ENCODE results near the gene SLC1A5. TPM values are rescaled to one million over a fixed set of nuclear protein-coding genes. Genes with fewer than 3 reads are reported as not detected.

Gene SLC1A5
- polyA plus RNA-seq, 2 of the 4 experiments (the other 2 are of a cell fraction) = 184 to 302 TPM

DNA sequence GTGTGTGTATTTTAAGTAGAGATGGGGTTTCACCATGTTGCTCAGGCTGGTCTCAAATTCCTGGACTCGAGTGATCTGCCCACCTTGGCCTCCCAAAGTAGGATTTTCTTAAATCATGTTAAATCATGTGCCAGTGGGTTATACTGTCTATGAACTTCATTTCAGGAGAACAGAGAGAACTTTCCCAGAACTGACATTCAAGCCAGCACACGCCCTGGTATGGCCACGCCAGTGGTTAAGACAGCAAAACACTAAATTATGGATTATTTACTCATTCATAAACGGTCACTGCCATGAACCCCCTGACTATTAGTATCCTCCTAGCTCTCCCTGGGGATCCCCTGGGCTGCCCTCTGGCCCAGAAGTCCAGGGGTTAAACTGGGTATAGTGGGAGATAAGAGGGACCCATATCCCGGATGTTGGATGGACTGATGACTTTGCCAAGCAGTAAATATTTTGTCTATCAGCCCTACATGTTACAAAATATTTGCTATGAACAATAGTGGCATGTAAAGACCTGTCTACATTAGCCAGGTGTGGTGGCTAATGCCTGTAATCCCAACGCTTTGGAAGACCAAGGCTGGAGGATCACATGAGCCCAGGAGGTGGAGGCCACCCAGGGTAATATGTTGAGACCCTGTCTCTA is 26.0 kb downstream of the SLC1A5 start:
- Histone ChIP-seq H3K27ac (no peak overlapping the region), H3K4me1 (peaks cover 31% of the 10 kb centered on the region), H3K9me3 (no peaks in the 10 kb centered on the region), H3K4me3 (no peak overlapping the region), H3K4me2 (no peak overlapping the region)
- ATAC-seq = no peak
- no peak for DNase-seq (ENCODE audit: low read depth in 1 of 2, low spot score in 1 of 2)
- 75% methylated on average over 6 of the region's 6 CpGs for WGBS (ENCODE audit: missing lambda C conversion rate)
- TF ChIP-seq HEYL (CRISPR knock-in tag; IDR thresholded peaks at IDR 0.05) (no peak), KDM5A (IDR thresholded peaks at IDR 0.05) (no peak), RNF2 (IDR thresholded peaks at IDR 0.05; ENCODE audit: borderline replicate concordance, low read depth) (no peak), MYC (IDR thresholded peaks at IDR 0.05; ENCODE audit: borderline replicate concordance, low read length) (no peak), ZFP36 (IDR thresholded peaks at IDR 0.05; ENCODE audit: borderline replicate concordance, partially characterized antibody) (no peak), BHLHE40 (IDR thresholded peaks at IDR 0.05; ENCODE audit: low read depth, low read length) (no peak), CHD2 (IDR thresholded peaks at IDR 0.05; ENCODE audit: low read length, partially characterized antibody) (no peak), ZC3H11A (IDR thresholded peaks at IDR 0.05) (no peak), NPAS2 (CRISPR knock-in tag; IDR thresholded peaks at IDR 0.05; ENCODE audit: borderline replicate concordance) (no peak), POLR2AphosphoS2 (conservative IDR thresholded peaks at IDR 0.05; ENCODE audit: low read length) (no peak), HOXA7 (CRISPR knock-in tag; IDR thresholded peaks at IDR 0.05) (no peak)
- no peak for FAIRE-seq
- CTCF ChIA-PET = interaction anchor here (0.7 to 28.2 kb wide), 6 partner anchors 10 to 230 kb away, joined by 3 to 1222 read pairs (median 4); partner anchors contain the start of gene AP2S1
- POLR2A ChIA-PET = interaction anchor here (1.2 kb wide), 1 partner anchor 26 kb away, joined by 3 read pairs; the partner anchor contains the start of gene SLC1A5

- TF ChIP-seq, protein P1, sequence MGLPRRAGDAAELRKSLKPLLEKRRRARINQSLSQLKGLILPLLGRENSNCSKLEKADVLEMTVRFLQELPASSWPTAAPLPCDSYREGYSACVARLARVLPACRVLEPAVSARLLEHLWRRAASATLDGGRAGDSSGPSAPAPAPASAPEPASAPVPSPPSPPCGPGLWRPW (IDR thresholded peaks at IDR 0.05) = no peak
- no peak for TF ChIP-seq RAD21 (conservative IDR thresholded peaks at IDR 0.05 in 1 of 2, IDR thresholded peaks at IDR 0.05 in 1 of 2)
- no peak for TF ChIP-seq NFE2L2 (conservative IDR thresholded peaks at IDR 0.05; ENCODE audit: low read length)
- TF ChIP-seq TP53 (CRISPR knock-in tag; IDR thresholded peaks at IDR 0.05) = no peak
- TF ChIP-seq PBX3 (IDR thresholded peaks at IDR 0.05) = no peak
- TF ChIP-seq, protein P2, sequence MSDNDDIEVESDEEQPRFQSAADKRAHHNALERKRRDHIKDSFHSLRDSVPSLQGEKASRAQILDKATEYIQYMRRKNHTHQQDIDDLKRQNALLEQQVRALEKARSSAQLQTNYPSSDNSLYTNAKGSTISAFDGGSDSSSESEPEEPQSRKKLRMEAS (IDR thresholded peaks at IDR 0.05) = no peak
- TF ChIP-seq ELK1 (IDR thresholded peaks at IDR 0.05; ENCODE audit: low read depth, low read length) = no peak
- no peak for TF ChIP-seq NR3C1 (IDR thresholded peaks at IDR 0.05)
- TF ChIP-seq POLR2AphosphoS2 (conservative IDR thresholded peaks at IDR 0.05; ENCODE audit: low read length) = no peak
- TF ChIP-seq CBX8 (IDR thresholded peaks at IDR 0.05) = no peak
- no peak for TF ChIP-seq KDM1A (IDR thresholded peaks at IDR 0.05; ENCODE audit: low read depth)
- no peak for TF ChIP-seq FOXS1 (CRISPR knock-in tag; IDR thresholded peaks at IDR 0.05)
- no peak for TF ChIP-seq EHMT2 (IDR thresholded peaks at IDR 0.05; ENCODE audit: low read depth)
- Histone ChIP-seq H3K9me3 (no peaks in the 10 kb centered on the region), H3K4me3 (no peak overlapping the region), H3K4me1 (peaks cover 31% of the 10 kb centered on the region), H3K4me2 (no peak overlapping the region), H3K27ac (peak overlapping the region in 1 of 2 experiments; percentile 20; a peak in 1 of 6 replicates)
- ChIA-PET CTCF (interaction anchor here (0.5 to 28.2 kb wide), 6 partner anchors 13 to 231 kb away, joined by 3 to 1222 read pairs (median 4); partner anchors contain the start of gene AP2S1), POLR2A (interaction anchor here (1.2 kb wide), 1 partner anchor 27 kb away, joined by 3 read pairs; the partner anchor contains the start of gene SLC1A5)
- 81% methylated on average over 5 of the region's 5 CpGs for whole genome bisulfite sequencing (ENCODE audit: missing lambda C conversion rate)
- DNase-seq (ENCODE audit: low read depth in 1 of 2, low spot score in 1 of 2) (no peak), FAIRE-seq (peak; percentile 59), ATAC-seq (no peak)
These were observed 27.0 kb downstream of the SLC1A5 start for GRCh38 chr19:46761418-46761831.

All from A549 (cell line).